22Rv1 (cell line): ENCODE data around the gene CEP128.

Experiments used
- CTCF ChIP-seq: fragments of 450-650 bp; IDR thresholded peaks from 2 replicates; pipeline ENCODE4 v1.5.1; 2017; ENCODE audit warnings: mild to moderate bottlenecking
- ZFX ChIP-seq: fragments of 450-650 bp; IDR thresholded peaks from 2 replicates; pipeline ENCODE4 v1.6.1; 2017; ENCODE audit warnings: antibody characterized with exemption, borderline replicate concordance

- no peak for TF ChIP-seq CTCF
- TF ChIP-seq ZFX: no peak
These were observed 17.0 kb downstream of the CEP128 start for GRCh38 chr14:80924365-80925103.
